ENCODE measurements around the gene PDSS2. TPM values are rescaled to one million over a fixed set of nuclear protein-coding genes. Genes with fewer than 3 reads are reported as not detected.

Gene PDSS2
- total RNA-seq, 4 donors from 2014 or later, result 6.5 to 12.2 (median 9.0) TPM

GRCh38 chr6:107128175-107128574 is 331.2 kb downstream of the PDSS2 start:
- WGBS, 2 donors (ENCODE audit: low coverage in 1 of 2), result 78 to 88% methylated on average over 1 of the region's 1 CpG
- Histone ChIP-seq H3K27me3 (peaks cover 6% of the 10 kb centered on the region), H3K4me3 (no peak overlapping the region), H3K27ac (no peak overlapping the region), H3K4me1 (no peaks in the 10 kb centered on the region), H3K36me3 (no peaks in the 10 kb centered on the region), H3K9me3 (no peaks in the 10 kb centered on the region)
- no peak for TF ChIP-seq POLR2A (IDR thresholded peaks at IDR 0.05)
- TF ChIP-seq EP300 (IDR thresholded peaks at IDR 0.05), result no peak
- no peak for TF ChIP-seq CTCF (IDR thresholded peaks at IDR 0.05)
- TF ChIP-seq POLR2AphosphoS5 (IDR thresholded peaks at IDR 0.05), result no peak
- ATAC-seq, result no peak

- no peak for TF ChIP-seq POLR2AphosphoS5 (IDR thresholded peaks at IDR 0.05)
- TF ChIP-seq POLR2A (IDR thresholded peaks at IDR 0.05), result no peak
- no peak for TF ChIP-seq EP300 (IDR thresholded peaks at IDR 0.05)
- TF ChIP-seq CTCF (IDR thresholded peaks at IDR 0.05), result no peak
- Histone ChIP-seq H3K27me3 (peaks cover 6% of the 10 kb centered on the region), H3K9me3 (no peaks in the 10 kb centered on the region), H3K36me3 (no peaks in the 10 kb centered on the region), H3K27ac (no peak overlapping the region), H3K4me1 (no peaks in the 10 kb centered on the region), H3K4me3 (no peak overlapping the region)
- WGBS, 2 donors (ENCODE audit: low coverage in 1 of 2), result 89 to 94% methylated on average over 2 of the region's 5 CpGs
- ATAC-seq, result no peak
Measured at GRCh38 chr6:107125771-107126170, 333.6 kb downstream of the PDSS2 start.

GRCh38 chr6:107124934-107125348 is 334.4 kb downstream of the PDSS2 start:
- H3K27ac ChIP-seq, result no peak overlapping the region
- WGBS, 2 donors (ENCODE audit: low coverage in 1 of 2), result 46 to 64% methylated on average over 2 to 3 of the region's 4 CpGs
- H3K4me3 ChIP-seq, result no peak overlapping the region
- H3K4me1 ChIP-seq, result no peaks in the 10 kb centered on the region
- no peaks in the 10 kb centered on the region for H3K36me3 ChIP-seq
- H3K9me3 ChIP-seq, result no peaks in the 10 kb centered on the region
- no peak for ATAC-seq
- H3K27me3 ChIP-seq, result peaks cover 8% of the 10 kb centered on the region
- TF ChIP-seq CTCF (IDR thresholded peaks at IDR 0.05) (no peak), EP300 (IDR thresholded peaks at IDR 0.05) (no peak), POLR2A (IDR thresholded peaks at IDR 0.05) (no peak)

GRCh38 chr6:107123501-107123900 is 335.9 kb downstream of the PDSS2 start:
- no peak for ATAC-seq
- Histone ChIP-seq H3K27me3 (peaks cover 23% of the 10 kb centered on the region), H3K9me3 (no peaks in the 10 kb centered on the region), H3K4me3 (no peak overlapping the region), H3K27ac (no peak overlapping the region), H3K36me3 (no peaks in the 10 kb centered on the region), H3K4me1 (no peaks in the 10 kb centered on the region)
- TF ChIP-seq POLR2AphosphoS5 (IDR thresholded peaks at IDR 0.05), result no peak
- no peak for TF ChIP-seq CTCF (IDR thresholded peaks at IDR 0.05)
- TF ChIP-seq EP300 (IDR thresholded peaks at IDR 0.05), result no peak
- no peak for TF ChIP-seq POLR2A (IDR thresholded peaks at IDR 0.05)
- 100% methylated on average over 1 of the region's 6 CpGs for WGBS, 2 donors (ENCODE audit: low coverage in 1 of 2)

GRCh38 chr6:107122748-107123147 is 336.6 kb downstream of the PDSS2 start:
- Histone ChIP-seq H3K36me3 (no peaks in the 10 kb centered on the region), H3K4me1 (no peaks in the 10 kb centered on the region), H3K4me3 (no peak overlapping the region), H3K27ac (no peak overlapping the region), H3K9me3 (no peaks in the 10 kb centered on the region), H3K27me3 (peaks cover 30% of the 10 kb centered on the region)
- WGBS, 2 donors (ENCODE audit: low coverage in 1 of 2), result 86 to 100% methylated on average over 2 to 4 of the region's 4 CpGs
- ATAC-seq, result no peak
- TF ChIP-seq POLR2AphosphoS5 (IDR thresholded peaks at IDR 0.05) (no peak), EP300 (IDR thresholded peaks at IDR 0.05) (no peak), POLR2A (IDR thresholded peaks at IDR 0.05) (no peak), CTCF (IDR thresholded peaks at IDR 0.05) (no peak)

All from gastroesophageal sphincter (tissue), 4 donors.